SK-N-SH (cell line): Measurements from ENCODE around the gene PTPA.

Experiments
- CTCF ChIP-seq: fragments of 200-600 bp; sonication (generic); IDR thresholded peaks from 2 replicates; pipeline ENCODE4 v1.6.1; 2017; ENCODE audit warnings: antibody characterized with exemption, mild to moderate bottlenecking, moderate library complexity
- RFX5 ChIP-seq: IDR thresholded peaks from 2 replicates; pipeline ENCODE4 v1.6.1; 2012; ENCODE audit warnings: mild to moderate bottlenecking, improper control_type of control experiment, low read length

GRCh38 chr9:129111528-129112151, 425 bp downstream of the PTPA start:
- TF ChIP-seq CTCF (no peak), RFX5 (no peak)
